Measurements from ENCODE around the gene STPG2.

DNA sequence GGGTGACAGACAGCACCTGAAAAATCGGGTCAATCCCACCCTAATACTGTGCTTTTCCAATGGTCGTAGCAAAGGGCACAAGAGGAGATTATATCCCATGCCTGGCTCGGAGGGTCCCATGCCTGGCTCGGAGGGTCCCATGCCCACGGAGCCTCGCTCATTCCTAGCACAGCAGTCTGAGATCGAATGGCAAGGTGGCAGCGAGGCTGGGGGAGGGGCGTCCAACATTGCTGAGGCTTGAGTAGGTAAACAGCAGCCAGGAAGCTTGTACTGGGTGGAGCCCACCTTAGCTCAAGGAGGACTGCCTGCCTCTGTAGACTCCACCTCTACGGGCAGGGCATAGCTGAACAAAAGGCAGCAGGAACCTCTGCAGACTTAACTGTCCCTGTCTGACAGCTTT lies 365.1 kb downstream of the STPG2 start:
- no peak for TF ChIP-seq EZH2 (IDR thresholded peaks at IDR 0.05; ENCODE audit: borderline replicate concordance, insufficient read depth, low read depth, low read length, poor library complexity, severe bottlenecking)
- TF ChIP-seq, protein P1, sequence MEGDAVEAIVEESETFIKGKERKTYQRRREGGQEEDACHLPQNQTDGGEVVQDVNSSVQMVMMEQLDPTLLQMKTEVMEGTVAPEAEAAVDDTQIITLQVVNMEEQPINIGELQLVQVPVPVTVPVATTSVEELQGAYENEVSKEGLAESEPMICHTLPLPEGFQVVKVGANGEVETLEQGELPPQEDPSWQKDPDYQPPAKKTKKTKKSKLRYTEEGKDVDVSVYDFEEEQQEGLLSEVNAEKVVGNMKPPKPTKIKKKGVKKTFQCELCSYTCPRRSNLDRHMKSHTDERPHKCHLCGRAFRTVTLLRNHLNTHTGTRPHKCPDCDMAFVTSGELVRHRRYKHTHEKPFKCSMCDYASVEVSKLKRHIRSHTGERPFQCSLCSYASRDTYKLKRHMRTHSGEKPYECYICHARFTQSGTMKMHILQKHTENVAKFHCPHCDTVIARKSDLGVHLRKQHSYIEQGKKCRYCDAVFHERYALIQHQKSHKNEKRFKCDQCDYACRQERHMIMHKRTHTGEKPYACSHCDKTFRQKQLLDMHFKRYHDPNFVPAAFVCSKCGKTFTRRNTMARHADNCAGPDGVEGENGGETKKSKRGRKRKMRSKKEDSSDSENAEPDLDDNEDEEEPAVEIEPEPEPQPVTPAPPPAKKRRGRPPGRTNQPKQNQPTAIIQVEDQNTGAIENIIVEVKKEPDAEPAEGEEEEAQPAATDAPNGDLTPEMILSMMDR (IDR thresholded peaks at IDR 0.05) = no peak

Measured in B cell (primary cell).